Endothelial cell of umbilical vein (primary cell): ENCODE results near the gene LINC01488.

Experiments
- EZH2 ChIP-seq: IDR thresholded peaks from 2 replicates; pipeline ENCODE4 v1.6.1; 2012; ENCODE audit warnings: borderline replicate concordance, low read depth, mild to moderate bottlenecking, moderate library complexity, low read length, inconsistent platforms; ENCODE audit not compliant: severe bottlenecking
- FOS ChIP-seq: IDR thresholded peaks from 2 replicates; pipeline ENCODE4 v1.6.1; 2011; ENCODE audit warnings: mild to moderate bottlenecking, low read length, moderate library complexity, borderline replicate concordance; ENCODE audit not compliant: insufficient read depth
- JUN ChIP-seq: IDR thresholded peaks from 2 replicates; pipeline ENCODE4 v1.6.1; 2011; ENCODE audit warnings: borderline replicate concordance, low read depth; ENCODE audit not compliant: insufficient read length, insufficient read depth
- POLR2A ChIP-seq: IDR thresholded peaks from 2 replicates; pipeline ENCODE4 v1.6.1; 2012; ENCODE audit warnings: low read depth, mild to moderate bottlenecking, control low read depth, low read length
- POLR2AphosphoS5 ChIP-seq: IDR thresholded peaks from 2 replicates; pipeline ENCODE4 v1.6.1; 2012; ENCODE audit warnings: low read depth, mild to moderate bottlenecking, control low read depth, low read length, moderate library complexity; ENCODE audit not compliant: insufficient read depth
- TF ChIP-seq, protein P1 (sequence below), 2 donors: IDR thresholded peaks; 1 replicate in 1 of 2; 2 replicates in 1 of 2; pipeline ENCODE4 v1.5.1; 2011; ENCODE audit warnings: low read length in 2 of 2, mild to moderate bottlenecking in 2 of 2, moderate library complexity in 2 of 2, control low read depth in 1 of 2, inconsistent platforms in 1 of 2, low read depth in 1 of 2; ENCODE audit not compliant: insufficient read depth in 1 of 2; ENCODE audit errors: extremely low read depth in 1 of 2
- TF ChIP-seq, protein P2 (sequence below): IDR thresholded peaks from 2 replicates; pipeline ENCODE4 v1.6.1; 2011; ENCODE audit not compliant: insufficient read depth, insufficient read length

DNA sequence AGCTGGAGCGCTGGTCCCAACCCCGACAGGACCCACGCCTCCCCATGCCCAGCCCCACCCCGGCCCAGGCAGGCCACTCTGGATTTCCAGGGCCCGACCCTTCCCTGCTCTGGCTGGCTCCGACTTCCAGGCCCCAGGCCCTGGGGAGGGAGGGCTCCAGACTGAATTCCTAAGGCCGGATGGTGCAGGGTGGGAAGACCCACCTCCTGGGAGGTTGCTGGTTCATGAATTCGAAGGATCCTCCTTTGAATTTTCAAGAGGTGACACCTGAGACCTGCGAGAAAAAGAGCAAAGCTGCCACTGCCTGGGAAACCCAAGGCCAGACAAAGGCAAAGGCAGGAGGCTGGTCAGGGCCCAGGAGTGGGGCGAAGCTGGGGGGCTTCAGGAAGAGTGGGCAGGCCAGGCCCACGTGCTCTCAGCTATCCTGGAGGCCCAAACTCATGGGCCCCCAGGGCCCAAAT, 47.0 kb upstream of the LINC01488 start:
- no peak for TF ChIP-seq EZH2
- TF ChIP-seq, protein P1, sequence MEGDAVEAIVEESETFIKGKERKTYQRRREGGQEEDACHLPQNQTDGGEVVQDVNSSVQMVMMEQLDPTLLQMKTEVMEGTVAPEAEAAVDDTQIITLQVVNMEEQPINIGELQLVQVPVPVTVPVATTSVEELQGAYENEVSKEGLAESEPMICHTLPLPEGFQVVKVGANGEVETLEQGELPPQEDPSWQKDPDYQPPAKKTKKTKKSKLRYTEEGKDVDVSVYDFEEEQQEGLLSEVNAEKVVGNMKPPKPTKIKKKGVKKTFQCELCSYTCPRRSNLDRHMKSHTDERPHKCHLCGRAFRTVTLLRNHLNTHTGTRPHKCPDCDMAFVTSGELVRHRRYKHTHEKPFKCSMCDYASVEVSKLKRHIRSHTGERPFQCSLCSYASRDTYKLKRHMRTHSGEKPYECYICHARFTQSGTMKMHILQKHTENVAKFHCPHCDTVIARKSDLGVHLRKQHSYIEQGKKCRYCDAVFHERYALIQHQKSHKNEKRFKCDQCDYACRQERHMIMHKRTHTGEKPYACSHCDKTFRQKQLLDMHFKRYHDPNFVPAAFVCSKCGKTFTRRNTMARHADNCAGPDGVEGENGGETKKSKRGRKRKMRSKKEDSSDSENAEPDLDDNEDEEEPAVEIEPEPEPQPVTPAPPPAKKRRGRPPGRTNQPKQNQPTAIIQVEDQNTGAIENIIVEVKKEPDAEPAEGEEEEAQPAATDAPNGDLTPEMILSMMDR (IDR thresholded peaks at IDR 0.05; ENCODE audit: extremely low read depth in 1 of 2, insufficient read depth in 1 of 2, low read depth in 1 of 2, low read length in 2 of 2): no peak
- TF ChIP-seq POLR2AphosphoS5: no peak
- no peak for TF ChIP-seq JUN
- TF ChIP-seq POLR2A: no peak
- TF ChIP-seq, protein P2, sequence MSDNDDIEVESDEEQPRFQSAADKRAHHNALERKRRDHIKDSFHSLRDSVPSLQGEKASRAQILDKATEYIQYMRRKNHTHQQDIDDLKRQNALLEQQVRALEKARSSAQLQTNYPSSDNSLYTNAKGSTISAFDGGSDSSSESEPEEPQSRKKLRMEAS: no peak
- TF ChIP-seq FOS: no peak
